GM20431 (cell line): ENCODE measurements around the gene PSMD9.
"Not testable (repeated sequence)": the region's sequence is repeated elsewhere in the genome, so short reads cannot be mapped to it uniquely, and the experiment has no call there.

Experiments used
- in situ Hi-C: fragments of 300-500 bp; cut with MseI, MboI; formaldehyde crosslinking; loops from one replicate; pipeline ENCODE4 v1.15.0; 2020; ENCODE audit warnings: low sequenced_read_pairs; ENCODE audit not compliant: unreplicated experiment

PSMD9 gene

GRCh38 chr12:121872546-121873215, 15.9 kb upstream of the PSMD9 start:
- in situ Hi-C loops, result no loop called here

GRCh38 chr12:121873216-121873569, 15.4 kb upstream of the PSMD9 start:
- in situ Hi-C loops, result no loop called here

GRCh38 chr12:121874071-121874470, 14.5 kb upstream of the PSMD9 start:
- in situ Hi-C loops, result no loop called here

GRCh38 chr12:121875582-121875981, 13.0 kb upstream of the PSMD9 start:
- in situ Hi-C loops, result no loop called here

- in situ Hi-C loops, result not testable (repeated sequence)
These were observed 12.5 kb upstream of the PSMD9 start for GRCh38 chr12:121876080-121876447.

- in situ Hi-C loops, result no loop called here
These were observed 5.3 kb upstream of the PSMD9 start for GRCh38 chr12:121883315-121883660.

- in situ Hi-C loops, result not testable (repeated sequence)
These were observed 3.5 kb upstream of the PSMD9 start for GRCh38 chr12:121885129-121885528.

GRCh38 chr12:121888083-121888477, 510 bp upstream of the PSMD9 start:
- in situ Hi-C loops, result no loop called here

- in situ Hi-C loops, result no loop called here
These were observed 659 bp downstream of the PSMD9 start for GRCh38 chr12:121889274-121889624.

GRCh38 chr12:121889661-121890060, 1.1 kb downstream of the PSMD9 start:
- in situ Hi-C loops, result not testable (repeated sequence)

- in situ Hi-C loops, result no loop called here
These were observed 4.3 kb downstream of the PSMD9 start for GRCh38 chr12:121892673-121893561.

GRCh38 chr12:121893961-121894460, 5.4 kb downstream of the PSMD9 start:
- in situ Hi-C loops, result no loop called here

GRCh38 chr12:121894633-121895032, 6.0 kb downstream of the PSMD9 start:
- in situ Hi-C loops, result no loop called here

- in situ Hi-C loops, result no loop called here
These were observed 9.7 kb downstream of the PSMD9 start for GRCh38 chr12:121898287-121898686.

- in situ Hi-C loops, result no loop called here
These were observed 11.0 kb downstream of the PSMD9 start for GRCh38 chr12:121899590-121899989.

- in situ Hi-C loops, result no loop called here
These were observed 14.6 kb downstream of the PSMD9 start for GRCh38 chr12:121903202-121903601.

GRCh38 chr12:121905746-121906145, 17.2 kb downstream of the PSMD9 start:
- in situ Hi-C loops, result no loop called here

- in situ Hi-C loops, result no loop called here
These were observed 20.1 kb downstream of the PSMD9 start for GRCh38 chr12:121908702-121909101.

GRCh38 chr12:121911824-121912585, 23.4 kb downstream of the PSMD9 start:
- in situ Hi-C loops, result no loop called here

GRCh38 chr12:121915841-121916321, 27.3 kb downstream of the PSMD9 start:
- in situ Hi-C loops, result no loop called here

- in situ Hi-C loops, result no loop called here
These were observed 28.1 kb downstream of the PSMD9 start for GRCh38 chr12:121916719-121917118.
